Measurements from ENCODE around the gene SBSN. TPM values are rescaled to one million over a fixed set of nuclear protein-coding genes. Genes with fewer than 3 reads are reported as not detected.

The SBSN gene
- total and polyA plus RNA-seq, 9 of the 15 experiments (the other 6 are each of a cell fraction or from before 2014, with no cell fraction given) = 0.05 TPM; not detected in 8

GRCh38 chr19:35557539-35558399, 29.7 kb upstream of the SBSN start (continued):
- TF ChIP-seq SIRT6 (IDR thresholded peaks at IDR 0.05; ENCODE audit: low read depth, low read length) (no peak), RB1 (IDR thresholded peaks at IDR 0.05; ENCODE audit: low read depth) (0 out of 2 replicates have a peak, but pooled peaks have one; percentile 36), ETV1 (tag; conservative IDR thresholded peaks at IDR 0.05; ENCODE audit: low read depth) (no peak), HLTF (IDR thresholded peaks at IDR 0.05) (no peak; the same call in 1 of the 2 replicates), OTX1 (CRISPR knock-in tag; IDR thresholded peaks at IDR 0.05) (no peak), GTF3C2 (IDR thresholded peaks at IDR 0.05; ENCODE audit: borderline replicate concordance, extremely low read depth, insufficient read length) (no peak), ZNF830 (CRISPR knock-in tag; IDR thresholded peaks at IDR 0.05) (no peak), MBD1 (CRISPR knock-in tag; IDR thresholded peaks at IDR 0.05) (no peak), STAT5A (IDR thresholded peaks at IDR 0.05; ENCODE audit: borderline replicate concordance, low read length) (no peak), PATZ1 (CRISPR knock-in tag; IDR thresholded peaks at IDR 0.05; ENCODE audit: borderline replicate concordance) (no peak), SETDB1 (IDR thresholded peaks at IDR 0.05; ENCODE audit: low read length) (no peak), SIN3A (IDR thresholded peaks at IDR 0.05; ENCODE audit: borderline replicate concordance in 2 of 2, control insufficient read depth in 1 of 2, low read depth in 2 of 2, low read length in 2 of 2) (no peak), KLF16 (IDR thresholded peaks at IDR 0.05) (no peak), ZNF311 (CRISPR knock-in tag; IDR thresholded peaks at IDR 0.05) (no peak), C11orf30 (IDR thresholded peaks at IDR 0.05; ENCODE audit: low read depth) (no peak), MAFG (tag; conservative IDR thresholded peaks at IDR 0.05) (no peak), STAG1 (CRISPR knock-in tag; IDR thresholded peaks at IDR 0.05; ENCODE audit: borderline replicate concordance) (no peak), GMEB1 (CRISPR knock-in tag; IDR thresholded peaks at IDR 0.05) (no peak), NCOA2 (IDR thresholded peaks at IDR 0.05; ENCODE audit: partially characterized antibody in 2 of 2) (no peak), HMG20A (CRISPR knock-in tag; conservative IDR thresholded peaks at IDR 0.05) (no peak)

Data from K562 (cell line).